Left lung (tissue), 10 donors: ENCODE data around the gene RNF223. TPM values are rescaled to one million over a fixed set of nuclear protein-coding genes. Genes with fewer than 3 reads are reported as not detected.
"Not testable (repeated sequence)": the region's sequence is repeated elsewhere in the genome, so short reads cannot be mapped to it uniquely, and the experiment has no call there.

Experiments used
- ATAC-seq: fragments of 200-7000 bp; cut with Tn5 transposase; one replicate; pipeline ENCODE4 v1.9.1; 2020; ENCODE audit warnings: moderate library complexity
- DNase-seq, 4 donors: peaks; one replicate each; pipeline ENCODE4 v3.0.0-alpha.2; 2013 to 2020
- H3K27ac ChIP-seq, 2 donors: fragments of 200-600 bp; sonication (generic) in 1 of 2; one replicate each; pipeline versions ENCODE4 v1.5.0 to v1.8.0; 2020 to 2021
- H3K27me3 ChIP-seq, 2 donors: fragments of 200-600 bp; sonication (generic) in 1 of 2; one replicate each; pipeline versions ENCODE4 v1.5.0 to v1.8.0; 2020 to 2021
- H3K36me3 ChIP-seq, 2 donors: fragments of 200-600 bp; sonication (generic) in 1 of 2; one replicate each; pipeline versions ENCODE4 v1.5.0 to v1.8.0; 2020 to 2021
- H3K4me1 ChIP-seq, 2 donors: fragments of 200-600 bp; one replicate each; pipeline ENCODE4 v1.8.0; 2021
- H3K4me3 ChIP-seq, 2 donors: fragments of 200-600 bp; sonication (generic) in 1 of 2; one replicate each; pipeline versions ENCODE4 v1.5.0 to v1.8.0; 2020 to 2021; ENCODE audit warnings: mild to moderate bottlenecking in 1 of 2
- H3K9me3 ChIP-seq, 2 donors: fragments of 200-600 bp; sonication (generic) in 1 of 2; one replicate each; pipeline versions ENCODE4 v1.5.0 to v1.8.0; 2020 to 2021
- intact Hi-C, 2 donors: fragments of 100-400 bp; cut with DNase I; formaldehyde crosslinking; loops; one replicate each; pipeline versions ENCODE4 v1.11.2 to v1.14.2; 2022
- polyA plus RNA-seq, 6 donors: library from polyadenylated mRNA; unstranded; fragments of 120-200 nt; gene quantifications; one replicate each; pipeline ENCODE4 v1.2.1, GENCODE V29; 2013; ENCODE audit not compliant: insufficient read length in 6 of 6
- total RNA-seq, 2 donors: library from RNA; stranded (reverse); fragmentation: NEBNext Ultra II Directional; extraction: Animal tissue kit (Norgen Biotek cat#: 25700); gene quantifications; one replicate each; pipeline ENCODE4 v1.2.1, GENCODE V29; 2021
- TF ChIP-seq, protein P1 (sequence below), 2 donors: fragments of 200-600 bp; sonication (generic) in 1 of 2; IDR thresholded peaks; one replicate each; pipeline versions ENCODE4 v1.5.0 to v1.8.0; 2021; ENCODE audit warnings: antibody characterized with exemption in 2 of 2
- donor health status: DM: no; HTN: yes; CAD: no.
- donor health status: DM: no; HTN: no; CAD: no.

Gene RNF223
- total and polyA plus RNA-seq, 8 donors, result 0.13 to 1.7 (median 0.18) TPM

DNA sequence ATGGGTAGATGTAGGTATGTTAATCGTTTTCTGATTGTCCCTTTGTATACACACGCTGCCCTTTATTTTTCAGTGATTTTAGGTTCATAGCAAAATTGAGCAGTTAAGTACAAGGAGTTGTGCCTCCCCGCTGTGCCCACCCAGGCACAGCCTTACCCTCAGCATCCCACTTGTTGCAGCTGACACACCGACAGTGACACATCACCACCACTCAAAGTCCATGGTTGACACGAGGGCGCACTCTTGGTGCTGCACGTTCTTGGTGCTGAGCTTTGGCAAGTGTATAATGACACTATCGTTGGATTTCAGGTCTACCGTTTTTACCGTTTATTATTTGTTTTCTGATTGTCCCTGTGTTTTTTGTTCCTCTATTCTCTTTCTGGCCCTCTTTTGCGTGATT is 26.2 kb upstream of the RNF223 start:
- Histone ChIP-seq H3K4me1 (no peaks in the 10 kb centered on the region), H3K27me3 (no peaks in the 10 kb centered on the region), H3K9me3 (peaks cover 0 to 7% of the 10 kb centered on the region in 2 donors), H3K27ac (no peak overlapping the region), H3K4me3 (no peak overlapping the region), H3K36me3 (no peaks in the 10 kb centered on the region)
- ATAC-seq, result no peak
- TF ChIP-seq, protein P1, sequence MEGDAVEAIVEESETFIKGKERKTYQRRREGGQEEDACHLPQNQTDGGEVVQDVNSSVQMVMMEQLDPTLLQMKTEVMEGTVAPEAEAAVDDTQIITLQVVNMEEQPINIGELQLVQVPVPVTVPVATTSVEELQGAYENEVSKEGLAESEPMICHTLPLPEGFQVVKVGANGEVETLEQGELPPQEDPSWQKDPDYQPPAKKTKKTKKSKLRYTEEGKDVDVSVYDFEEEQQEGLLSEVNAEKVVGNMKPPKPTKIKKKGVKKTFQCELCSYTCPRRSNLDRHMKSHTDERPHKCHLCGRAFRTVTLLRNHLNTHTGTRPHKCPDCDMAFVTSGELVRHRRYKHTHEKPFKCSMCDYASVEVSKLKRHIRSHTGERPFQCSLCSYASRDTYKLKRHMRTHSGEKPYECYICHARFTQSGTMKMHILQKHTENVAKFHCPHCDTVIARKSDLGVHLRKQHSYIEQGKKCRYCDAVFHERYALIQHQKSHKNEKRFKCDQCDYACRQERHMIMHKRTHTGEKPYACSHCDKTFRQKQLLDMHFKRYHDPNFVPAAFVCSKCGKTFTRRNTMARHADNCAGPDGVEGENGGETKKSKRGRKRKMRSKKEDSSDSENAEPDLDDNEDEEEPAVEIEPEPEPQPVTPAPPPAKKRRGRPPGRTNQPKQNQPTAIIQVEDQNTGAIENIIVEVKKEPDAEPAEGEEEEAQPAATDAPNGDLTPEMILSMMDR (IDR thresholded peaks at IDR 0.05), result no peak
- no peak for DNase-seq
- intact Hi-C loops, result no loop called here

DNA sequence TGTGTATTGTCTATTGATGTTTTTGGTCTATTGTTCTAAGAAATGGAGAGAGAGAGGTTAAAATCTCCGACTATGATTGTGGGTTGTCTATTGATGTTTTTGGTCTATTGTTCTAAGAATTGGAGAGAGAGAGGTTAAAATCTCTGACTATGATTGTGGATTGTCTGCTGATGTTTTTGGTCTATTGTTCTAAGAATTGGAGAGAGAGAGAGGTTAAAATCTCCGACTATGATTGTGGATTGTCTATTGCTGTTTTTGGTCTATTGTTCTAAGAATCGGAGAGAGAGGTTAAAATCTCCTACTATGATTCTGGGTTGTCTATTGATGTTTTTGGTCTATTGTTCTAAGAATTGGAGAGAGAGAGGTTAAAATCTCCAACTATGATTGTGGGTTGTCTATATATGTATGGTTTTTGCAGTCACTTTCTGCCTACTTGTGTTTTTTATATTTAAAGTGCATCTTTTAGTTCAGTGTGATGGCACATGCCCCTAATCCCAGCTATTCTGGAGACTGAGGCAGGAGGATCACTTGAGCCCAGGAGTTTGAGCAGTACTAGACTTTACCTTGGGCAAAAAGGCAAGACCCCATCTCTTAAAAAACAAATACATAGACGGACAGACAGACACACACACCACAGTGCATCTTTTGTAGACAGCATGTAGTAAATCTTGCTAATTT is 25.5 kb upstream of the RNF223 start:
- H3K36me3 ChIP-seq, result no peaks in the 10 kb centered on the region
- TF ChIP-seq, protein P1 (IDR thresholded peaks at IDR 0.05), result no peak
- ATAC-seq, result no peak
- intact Hi-C loops, result no loop called here
- H3K4me3 ChIP-seq, result no peak overlapping the region
- no peaks in the 10 kb centered on the region for H3K27me3 ChIP-seq
- no peak for DNase-seq
- peaks cover 0 to 7% of the 10 kb centered on the region in 2 donors for H3K9me3 ChIP-seq
- no peak overlapping the region for H3K27ac ChIP-seq
- no peaks in the 10 kb centered on the region for H3K4me1 ChIP-seq

DNA sequence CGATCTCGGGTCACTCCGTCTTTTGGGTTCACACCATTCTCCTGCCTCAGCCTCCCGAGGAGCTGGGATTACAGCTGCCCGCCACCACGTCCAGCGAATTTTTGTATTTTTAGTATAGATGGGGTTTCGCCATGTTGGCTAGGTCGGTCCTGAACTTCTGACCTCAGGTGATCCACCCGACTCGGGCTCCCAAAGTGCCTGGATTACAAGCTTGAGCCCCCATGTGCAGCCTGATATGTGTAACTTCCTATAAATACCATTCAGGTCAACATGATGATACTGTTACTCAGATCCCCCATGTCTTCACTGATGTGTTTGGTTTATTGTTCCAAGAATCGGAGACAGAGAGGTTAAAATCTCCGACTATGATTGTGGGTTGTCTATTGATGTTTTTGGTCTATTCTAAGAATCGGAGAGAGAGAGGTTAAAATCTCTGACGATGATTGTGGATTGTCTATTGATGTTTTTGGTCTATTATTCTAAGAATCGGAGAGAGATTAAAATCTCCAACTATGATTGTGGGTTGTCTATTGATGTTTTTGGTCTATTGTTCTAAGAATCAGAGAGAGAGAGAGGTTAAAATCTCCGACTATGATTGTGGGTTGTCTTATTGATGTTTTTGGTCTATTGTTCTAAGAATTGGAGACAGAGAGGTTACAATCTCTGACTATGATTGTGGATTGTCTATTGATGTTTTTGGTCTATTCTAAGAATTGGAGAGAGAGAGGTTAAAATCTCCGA is 24.7 kb upstream of the RNF223 start:
- DNase-seq (no peak), ATAC-seq (no peak)
- Histone ChIP-seq H3K27me3 (no peaks in the 10 kb centered on the region), H3K4me3 (no peak overlapping the region), H3K27ac (no peak overlapping the region), H3K9me3 (peaks cover 0 to 7% of the 10 kb centered on the region in 2 donors), H3K36me3 (no peaks in the 10 kb centered on the region), H3K4me1 (no peaks in the 10 kb centered on the region)
- TF ChIP-seq, protein P1 (IDR thresholded peaks at IDR 0.05), result no peak
- intact Hi-C loops, result no loop called here

DNA sequence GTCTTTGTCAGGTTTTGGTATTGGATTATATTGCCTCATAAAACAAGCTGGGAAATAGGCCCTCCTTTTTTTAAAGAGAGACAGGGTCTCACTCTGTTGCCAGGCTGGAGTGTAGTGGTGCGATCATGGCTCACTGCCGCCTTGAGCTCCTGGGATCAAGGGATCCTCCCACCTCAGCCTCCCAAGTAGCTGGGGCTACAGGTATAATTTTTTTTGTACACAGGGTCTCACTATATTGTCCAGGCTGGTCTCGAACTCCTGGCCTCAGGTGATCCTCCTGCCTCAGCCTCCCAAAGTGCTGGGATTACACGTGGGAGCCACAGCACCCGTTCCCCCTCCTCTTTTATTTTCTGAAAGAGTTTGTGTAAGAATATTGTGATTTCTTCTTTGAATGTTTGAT is 22.0 kb upstream of the RNF223 start:
- H3K36me3 ChIP-seq, H3K27me3 ChIP-seq, H3K4me3 ChIP-seq, H3K4me1 ChIP-seq, intact Hi-C loops, H3K9me3 ChIP-seq, H3K27ac ChIP-seq, ATAC-seq, DNase-seq: not testable (repeated sequence)

DNA sequence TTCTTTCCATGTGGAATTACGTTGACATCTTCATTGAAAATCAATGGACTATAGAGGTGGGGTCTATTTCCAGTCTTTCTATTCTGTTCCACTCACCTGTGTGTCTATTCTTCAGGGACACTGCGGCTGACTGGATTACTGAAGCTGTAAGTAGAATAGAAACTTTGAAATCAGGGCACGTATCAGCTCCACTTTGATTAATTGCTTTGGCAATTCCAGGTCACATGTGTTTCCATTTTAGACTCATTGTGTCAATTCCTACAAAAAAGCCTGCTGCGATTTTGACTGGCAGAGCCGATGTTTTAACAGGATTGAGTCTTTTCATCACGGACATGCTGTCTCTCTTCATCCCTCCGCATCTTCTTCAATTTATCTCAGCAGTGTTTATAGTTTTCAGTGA is 20.9 kb upstream of the RNF223 start:
- intact Hi-C loops, result no loop called here
- TF ChIP-seq, protein P1 (IDR thresholded peaks at IDR 0.05), result no peak
- ATAC-seq (no peak), DNase-seq (no peak)
- no peak overlapping the region for H3K27ac ChIP-seq
- no peaks in the 10 kb centered on the region for H3K36me3 ChIP-seq
- peaks cover 0 to under 1% of the 10 kb centered on the region in 2 donors for H3K9me3 ChIP-seq
- no peaks in the 10 kb centered on the region for H3K4me1 ChIP-seq
- no peaks in the 10 kb centered on the region for H3K27me3 ChIP-seq
- no peak overlapping the region for H3K4me3 ChIP-seq
